ENCODE measurements around the gene CYP4A22.

The CYP4A22 gene

GRCh38 chr1:47175227-47175934 is 38.1 kb downstream of the CYP4A22 start (continued):
- no peak for TF ChIP-seq ZNF664 (tag by site-specific recombination; IDR thresholded peaks at IDR 0.05)
- TF ChIP-seq ZNF473 (tag by site-specific recombination; IDR thresholded peaks at IDR 0.05) = no peak
- TF ChIP-seq ZNF600 (tag by site-specific recombination; IDR thresholded peaks at IDR 0.05) = 0 out of 2 replicates have a peak, but pooled peaks have one; percentile 36
- TF ChIP-seq PBX3 (CRISPR knock-in tag; IDR thresholded peaks at IDR 0.05) = no peak
- no peak for TF ChIP-seq ZNF302 (tag by site-specific recombination; IDR thresholded peaks at IDR 0.05; ENCODE audit: low read depth)
- peak; percentile 77 for TF ChIP-seq ZNF366 (tag by site-specific recombination; conservative IDR thresholded peaks at IDR 0.05)
- no peak for TF ChIP-seq ZSCAN4 (tag by site-specific recombination; IDR thresholded peaks at IDR 0.05)
- no peak for TF ChIP-seq ZNF501 (tag by site-specific recombination; IDR thresholded peaks at IDR 0.05)
- no peak for TF ChIP-seq ZBTB20 (tag by site-specific recombination; IDR thresholded peaks at IDR 0.05)
- no peak for TF ChIP-seq ZNF280D (tag by site-specific recombination; IDR thresholded peaks at IDR 0.05)
- no peak for TF ChIP-seq ZSCAN23 (tag by site-specific recombination; IDR thresholded peaks at IDR 0.05)
- TF ChIP-seq BCL6B (tag by site-specific recombination; IDR thresholded peaks at IDR 0.05) = no peak
- no peak for TF ChIP-seq ZNF433 (tag by site-specific recombination; IDR thresholded peaks at IDR 0.05; ENCODE audit: low read depth)
- no peak for TF ChIP-seq ZNF560 (tag by site-specific recombination; IDR thresholded peaks at IDR 0.05; ENCODE audit: borderline replicate concordance)
- TF ChIP-seq CTCF (tag by site-specific recombination; IDR thresholded peaks at IDR 0.05) = peak; percentile 97
- no peak for TF ChIP-seq ZNF677 (tag by site-specific recombination; IDR thresholded peaks at IDR 0.05)
- no peak for TF ChIP-seq KLF9 (tag by site-specific recombination; IDR thresholded peaks at IDR 0.05; ENCODE audit: low read depth)
- no peak for TF ChIP-seq ZIC2 (tag by site-specific recombination; IDR thresholded peaks at IDR 0.05)
- peak; percentile 81 for TF ChIP-seq ZNF2 (tag by site-specific recombination; IDR thresholded peaks at IDR 0.05)
- TF ChIP-seq ZNF785 (tag by site-specific recombination; IDR thresholded peaks at IDR 0.05) = no peak
- no peak for TF ChIP-seq HOXD13 (CRISPR knock-in tag; IDR thresholded peaks at IDR 0.05; ENCODE audit: borderline replicate concordance)
- no peak for TF ChIP-seq ZNF239 (tag by site-specific recombination; IDR thresholded peaks at IDR 0.05)
- no peak for TF ChIP-seq ZNF558 (tag by site-specific recombination; IDR thresholded peaks at IDR 0.05)
- TF ChIP-seq PRDM1 (tag by site-specific recombination; IDR thresholded peaks at IDR 0.05) = peak; percentile 74
- 0 out of 2 replicates have a peak, but pooled peaks have one; percentile 9 for TF ChIP-seq WT1 (tag by site-specific recombination; IDR thresholded peaks at IDR 0.05)
- peak; percentile 35; the same call in 1 of the 2 replicates for TF ChIP-seq ZNF692 (tag by site-specific recombination; IDR thresholded peaks at IDR 0.05)
- TF ChIP-seq ZNF777 (tag by site-specific recombination; IDR thresholded peaks at IDR 0.05; ENCODE audit: borderline replicate concordance) = no peak
- TF ChIP-seq MEIS1 (CRISPR knock-in tag; IDR thresholded peaks at IDR 0.05; ENCODE audit: borderline replicate concordance) = no peak
- TF ChIP-seq ZNF341 (tag by site-specific recombination; IDR thresholded peaks at IDR 0.05; ENCODE audit: low read depth) = peak; percentile 77
- TF ChIP-seq ZNF394 (tag by site-specific recombination; IDR thresholded peaks at IDR 0.05; ENCODE audit: borderline replicate concordance) = 0 out of 2 replicates have a peak, but pooled peaks have one; percentile 16
- no peak for TF ChIP-seq ZNF248 (tag by site-specific recombination; IDR thresholded peaks at IDR 0.05)
